GM19372 (cell line): ENCODE data around the gene KXD1.
A peak's percentile ranks its signal among the peaks of the same experiment; 100 is the strongest.
"Not testable (repeated sequence)": the region's sequence is repeated elsewhere in the genome, so short reads cannot be mapped to it uniquely, and the experiment has no call there.

ENCODE experiments used
- ATAC-seq: cut with Tn5 transposase; IDR thresholded peaks from one replicate; pipeline ENCODE4 v1.9.1; 2021; ENCODE audit warnings: mild to moderate bottlenecking, low read depth, moderate library complexity; ENCODE audit not compliant: unreplicated experiment

KXD1 gene

GRCh38 chr19:18533058-18533457 lies 24.6 kb upstream of the KXD1 start:
- no peak for ATAC-seq

GRCh38 chr19:18536475-18536874 lies 21.2 kb upstream of the KXD1 start:
- no peak for ATAC-seq

GRCh38 chr19:18537431-18537830 lies 20.2 kb upstream of the KXD1 start:
- no peak for ATAC-seq

- ATAC-seq: no peak
Observed at GRCh38 chr19:18538115-18538514, 19.6 kb upstream of the KXD1 start.

DNA sequence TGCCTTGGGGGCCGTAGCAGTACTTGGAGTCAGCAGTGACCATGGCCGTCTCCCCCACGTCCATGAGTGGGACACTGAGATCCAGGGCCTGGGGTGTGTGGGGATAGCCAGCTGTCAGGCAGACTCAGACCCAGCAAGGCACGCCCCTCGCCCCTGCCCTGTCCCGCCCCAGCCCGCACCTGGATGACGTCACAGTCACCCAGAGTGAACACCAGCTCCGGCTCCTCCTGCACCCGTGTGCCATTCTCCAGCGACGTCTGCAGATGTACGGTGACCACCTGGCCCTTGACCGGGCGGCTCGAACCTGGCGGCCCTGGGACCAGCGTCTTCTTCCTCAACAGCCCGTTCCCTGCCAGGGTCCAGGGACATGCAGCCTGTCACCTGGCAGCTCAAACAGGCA lies 18.3 kb upstream of the KXD1 start:
- ATAC-seq: no peak

GRCh38 chr19:18540200-18540599 lies 17.5 kb upstream of the KXD1 start:
- ATAC-seq: not testable (repeated sequence)

- ATAC-seq: no peak
Observed at GRCh38 chr19:18541258-18541991, 16.2 kb upstream of the KXD1 start.

DNA sequence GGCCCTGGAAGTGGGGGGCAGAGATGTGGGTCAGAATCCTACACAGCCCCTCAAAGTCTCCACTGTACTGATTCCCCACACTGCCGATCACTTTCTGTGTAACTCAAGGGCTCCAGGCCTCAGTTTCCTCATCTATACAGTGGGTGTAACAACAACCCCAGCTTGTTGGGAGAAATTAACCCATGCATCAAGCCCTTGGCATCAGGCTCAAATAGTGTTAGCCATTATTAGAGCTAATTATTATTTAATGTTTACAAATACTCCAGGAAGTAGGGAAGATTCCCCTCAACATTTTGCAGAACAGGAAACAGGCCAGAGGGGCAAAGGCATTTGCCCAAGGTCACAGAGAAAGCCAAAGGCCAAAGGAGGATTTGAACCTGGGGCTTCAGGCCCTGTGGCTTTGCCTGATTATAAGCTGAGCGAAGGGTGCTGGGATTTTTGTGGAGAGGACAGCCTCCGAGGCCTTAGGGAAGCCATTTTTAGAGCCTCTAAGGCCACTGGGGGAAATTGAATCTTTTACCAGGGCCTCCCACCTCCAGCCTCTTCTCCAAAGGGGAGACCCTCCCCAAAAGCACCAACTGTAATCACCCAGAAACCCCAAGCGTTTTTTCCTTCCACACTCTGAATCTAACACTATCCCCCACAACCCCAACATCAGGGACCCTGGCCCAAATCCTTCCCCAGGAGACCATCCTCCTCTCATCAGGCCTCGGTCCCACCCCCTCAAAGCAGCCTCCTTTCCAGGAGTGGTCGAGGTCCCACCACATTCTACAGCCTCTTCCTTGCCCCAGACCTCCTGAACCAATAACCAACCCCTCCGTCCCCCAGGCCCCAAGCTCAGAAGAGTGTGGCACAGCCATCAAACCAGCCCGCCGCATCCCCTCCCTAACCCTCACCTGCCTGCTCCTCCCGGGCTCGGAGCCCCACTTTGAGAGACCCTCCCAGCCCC lies 15.4 kb upstream of the KXD1 start:
- no peak for ATAC-seq

- peak; percentile 97 for ATAC-seq
Observed at GRCh38 chr19:18542941-18543813, 14.5 kb upstream of the KXD1 start, which contains the start of gene FKBP8. FKBP8 (minus strand) TSS chr19:18543573; CDS start chr19:18541970, 1,603 bp downstream.

DNA sequence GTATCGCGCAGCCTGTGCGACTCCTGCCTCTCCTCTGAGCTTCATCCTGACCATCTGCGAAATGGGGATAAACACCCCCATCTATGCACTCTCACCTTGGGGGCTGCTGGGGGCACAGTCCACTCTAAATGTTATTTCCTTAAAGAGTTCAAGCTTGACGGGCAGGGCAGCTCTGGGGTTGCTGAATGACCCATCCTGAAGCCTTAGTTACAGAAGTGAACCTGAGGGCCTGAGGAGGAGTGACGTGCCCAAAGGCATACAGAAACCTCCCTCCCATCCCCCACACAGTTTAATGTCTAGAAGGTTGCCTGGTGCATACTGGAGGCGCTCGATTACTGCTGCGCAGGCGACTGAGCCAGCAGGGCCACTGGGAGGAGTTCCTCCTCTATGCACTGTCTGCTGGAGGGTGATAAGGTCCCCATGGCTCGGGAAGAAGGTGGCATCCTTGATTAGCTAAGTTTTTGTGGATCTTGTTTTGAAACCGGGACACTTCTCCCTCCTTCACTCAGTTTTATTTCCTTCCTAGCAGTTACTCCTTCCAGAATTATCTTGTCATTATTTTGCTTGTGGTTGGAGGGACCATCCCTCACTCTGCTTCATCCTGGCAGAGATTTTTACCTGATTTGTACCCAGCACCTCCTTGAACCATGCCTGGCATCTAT lies 13.7 kb upstream of the KXD1 start:
- peak; percentile 49 for ATAC-seq

- ATAC-seq: no peak
Observed at GRCh38 chr19:18551631-18552030, 6.0 kb upstream of the KXD1 start.

DNA sequence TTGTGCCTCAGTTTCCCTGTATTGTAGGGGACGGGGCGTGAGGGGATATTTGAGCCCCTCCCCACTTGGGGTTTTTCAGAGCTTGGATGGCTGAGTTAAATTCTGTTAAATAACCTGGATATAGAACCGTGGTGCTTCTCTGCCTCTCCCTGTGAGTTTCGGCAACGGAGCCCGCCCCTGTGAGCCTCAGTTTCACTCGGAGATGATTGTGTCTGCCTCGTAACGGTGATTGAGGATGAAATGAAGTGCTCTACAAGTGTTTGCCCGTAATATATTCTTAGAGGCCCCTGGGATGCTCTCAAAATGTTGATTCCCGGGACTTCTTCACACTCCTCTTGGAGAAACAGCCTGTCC lies 509 bp downstream of the KXD1 start:
- no peak for ATAC-seq

- ATAC-seq: no peak
Observed at GRCh38 chr19:18558604-18559003, 934 bp downstream of the KXD1 start.

- ATAC-seq: no peak
Observed at GRCh38 chr19:18559685-18560084, 2.0 kb downstream of the KXD1 start.

DNA sequence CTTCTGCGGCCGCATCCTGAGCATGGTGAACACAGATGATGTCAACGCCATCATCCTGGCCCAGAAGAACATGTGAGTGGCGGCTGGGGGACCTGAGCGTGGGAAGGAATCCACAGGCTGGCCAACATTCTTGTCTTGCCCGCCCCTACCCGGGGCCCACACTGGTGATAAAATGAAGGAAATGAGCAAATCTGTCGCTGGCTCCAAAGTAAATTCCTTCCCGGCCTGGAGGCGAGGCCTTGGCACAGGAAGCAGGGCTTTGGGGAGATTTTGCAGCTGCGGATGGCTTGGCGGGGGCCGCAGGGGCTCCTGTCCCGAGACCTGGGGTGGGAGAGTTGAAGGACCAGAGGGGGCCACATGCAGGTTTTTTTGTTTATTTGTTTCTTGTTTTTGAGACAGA lies 4.4 kb downstream of the KXD1 start:
- no peak for ATAC-seq

DNA sequence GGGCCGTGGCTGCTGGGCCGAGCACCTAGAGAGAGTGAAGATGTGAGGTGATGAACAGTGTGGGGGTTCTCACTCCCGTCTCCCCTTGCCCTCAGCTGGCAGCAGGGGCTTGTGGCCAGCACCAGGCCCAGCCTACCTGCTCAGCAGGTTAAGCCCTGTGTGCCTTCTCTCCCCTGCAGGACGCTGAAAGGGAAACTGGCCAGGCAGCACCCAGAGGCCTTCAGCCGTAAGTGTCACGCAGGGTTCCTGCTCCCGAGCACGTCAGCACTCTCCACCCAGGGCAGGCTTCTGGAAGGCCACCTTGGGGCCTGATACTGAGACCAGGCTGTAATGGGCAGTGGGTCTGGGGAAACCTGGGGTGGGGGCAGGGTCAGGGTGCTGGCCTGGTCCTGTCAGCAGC lies 9.3 kb downstream of the KXD1 start:
- no peak for ATAC-seq

- ATAC-seq: no peak
Observed at GRCh38 chr19:18568367-18568766, 10.7 kb downstream of the KXD1 start.

DNA sequence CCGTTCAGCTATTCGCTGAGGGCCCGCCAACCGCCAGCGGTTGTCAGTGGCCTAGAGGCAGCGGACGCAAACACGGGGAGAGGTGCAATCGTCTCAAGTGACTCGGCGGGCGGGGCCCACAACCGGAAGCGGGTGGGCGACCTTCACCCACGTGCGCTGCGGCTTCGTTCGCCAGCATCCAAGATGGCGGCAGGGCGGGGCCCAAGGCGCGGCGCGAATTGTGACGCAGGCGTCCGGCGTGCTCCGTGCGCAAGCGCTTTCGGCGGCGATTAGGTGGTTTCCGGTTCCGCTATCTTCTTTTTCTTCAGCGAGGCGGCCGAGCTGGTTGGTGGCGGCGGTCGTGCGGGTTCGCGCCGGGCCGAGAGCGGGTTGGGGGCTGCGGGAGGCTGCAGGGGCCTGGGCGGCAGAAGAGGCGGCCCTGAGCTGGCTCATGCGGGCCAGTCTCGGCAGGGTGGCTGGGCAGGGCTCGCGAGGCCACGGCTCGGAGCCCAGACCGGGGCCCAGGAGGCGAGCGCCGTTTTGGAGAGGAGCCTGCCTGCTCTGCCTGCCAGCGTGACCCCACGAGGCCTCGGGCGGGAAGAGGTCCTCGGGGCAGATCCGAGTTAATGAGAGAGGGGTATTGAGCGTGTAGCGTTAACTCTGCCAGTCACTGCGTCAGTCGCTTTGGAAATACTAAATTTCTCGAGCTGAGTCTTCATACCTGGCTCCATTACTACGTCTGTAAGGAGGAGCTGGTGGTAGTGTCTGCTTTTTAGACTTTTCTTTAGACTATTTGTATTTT lies 14.1 kb downstream of the KXD1 start, which contains the start of gene UBA52:
Gene UBA52, plus strand, starts transcription at position 294 of the 781 bp plus-strand sequence. CDS start 1,444 bp downstream, outside the sequence.
- peak; percentile 97 for ATAC-seq

GRCh38 chr19:18574691-18575291 lies 17.1 kb downstream of the KXD1 start:
- no peak for ATAC-seq
